Gastrocnemius medialis (tissue), 4 donors: ENCODE data around the gene KCNQ1. TPM values are rescaled to one million over a fixed set of nuclear protein-coding genes. Genes with fewer than 3 reads are reported as not detected.

Source experiments
- ATAC-seq, 2 donors: fragments of 150-250 bp; one replicate each; pipeline ENCODE4 v1.9.1; 2016
- DNase-seq, 2 donors: peaks; one replicate each; pipeline ENCODE4 v3.0.0-alpha.2; 2019
- H3K27ac ChIP-seq, 4 donors: fragments of 200-600 bp; sonication (generic); 1 replicate in 1 of 4; 2 replicates in 3 of 4; pipeline ENCODE4 v1.5.1; 2016 to 2018; ENCODE audit warnings: mild to moderate bottlenecking in 2 of 4, moderate library complexity in 1 of 4
- H3K27me3 ChIP-seq, 3 donors: fragments of 200-600 bp; sonication (generic) in 2 of 3; 1 replicate in 1 of 3; 2 replicates in 2 of 3; pipeline versions ENCODE4 v1.5.1 to v1.6.0; 2016 to 2019; ENCODE audit warnings: mild to moderate bottlenecking in 1 of 3, moderate library complexity in 1 of 3
- H3K36me3 ChIP-seq, 2 donors: fragments of 200-600 bp; sonication (generic) in 1 of 2; one replicate each; pipeline ENCODE4 v1.5.1; 2017 to 2018
- H3K4me1 ChIP-seq, 2 donors: fragments of 200-600 bp; sonication (generic) in 1 of 2; one replicate each; pipeline ENCODE4 v1.5.1; 2016 to 2017; ENCODE audit warnings: mild to moderate bottlenecking in 2 of 2
- H3K4me3 ChIP-seq, 4 donors: fragments of 200-600 bp; sonication (generic) in 3 of 4; 1 replicate in 1 of 4; 2 replicates in 3 of 4; pipeline ENCODE4 v1.5.1; 2016 to 2019; ENCODE audit warnings: mild to moderate bottlenecking in 2 of 4
- H3K9me3 ChIP-seq, 3 donors: fragments of 200-600 bp; sonication (generic) in 2 of 3; 1 replicate in 1 of 3; 2 replicates in 2 of 3; pipeline ENCODE4 v1.5.1; 2016 to 2019
- CTCF ChIP-seq, 5 experiments: fragments of 450-650 bp in 3 of 5; fragments of 200-600 bp in 2 of 5; sonication (generic) in 2 of 5; IDR thresholded peaks in 4 of 5; conservative IDR thresholded peaks in 1 of 5; 1 replicate in 4 of 5; 2 replicates in 1 of 5; pipeline ENCODE4 v1.5.1; 2016 to 2019; ENCODE audit warnings: antibody characterized with exemption in 5 of 5, mild to moderate bottlenecking in 3 of 5, moderate library complexity in 3 of 5
- POLR2A ChIP-seq, 2 donors: fragments of 450-650 bp; IDR thresholded peaks; one replicate each; pipeline ENCODE4 v1.6.1; 2017; ENCODE audit warnings: antibody characterized with exemption in 2 of 2, mild to moderate bottlenecking in 2 of 2, moderate library complexity in 2 of 2
- in situ Hi-C, 4 donors: fragments of 200-750 bp; cut with MboI; loops; one replicate each; pipeline versions ENCODE4 v1.15.0 to v1.8.0; 2017; ENCODE audit warnings: low sequenced_read_pairs in 4 of 4
- intact Hi-C: fragments of 100-400 bp; cut with DNase I; formaldehyde crosslinking; loops from one replicate; pipeline ENCODE4 v1.15.1; 2023; ENCODE audit warnings: low total_unique reads
- total RNA-seq, 4 donors: library from RNA; depleted of rRNA; stranded (reverse); fragments of >200 nt; gene quantifications; one replicate each; pipeline versions ENCODE4 v1.1.0 to v1.2.3, GENCODE V29; 2016

KCNQ1 gene
- total RNA-seq, 4 donors from 2014 or later: 0.15 to 1.00 (median 0.67) TPM

GRCh38 chr11:2781408-2782274 lies 336.8 kb downstream of the KCNQ1 start:
- Histone ChIP-seq H3K27me3 (no peaks in the 10 kb centered on the region), H3K4me1 (peaks cover 24 to 27% of the 10 kb centered on the region in 2 donors), H3K9me3 (no peaks in the 10 kb centered on the region), H3K4me3 (no peak overlapping the region), H3K27ac (no peak overlapping the region), H3K36me3 (no peaks in the 10 kb centered on the region)
- in situ Hi-C loops: no loop called here
- intact Hi-C loops: no loop called here
- DNase-seq: peak in 1 of 2 donors; percentile 4
- no peak for TF ChIP-seq CTCF (IDR thresholded peaks at IDR 0.05 in 4 of 5, conservative IDR thresholded peaks at IDR 0.05 in 1 of 5)
- no peak for TF ChIP-seq POLR2A (IDR thresholded peaks at IDR 0.05)
- no peak for ATAC-seq

- peaks cover 22 to 26% of the 10 kb centered on the region in 2 donors for H3K4me1 ChIP-seq
- DNase-seq (no peak), ATAC-seq (no peak)
- intact Hi-C loops (no loop called here), in situ Hi-C loops (no loop called here)
- no peaks in the 10 kb centered on the region for H3K27me3 ChIP-seq
- no peaks in the 10 kb centered on the region for H3K9me3 ChIP-seq
- H3K27ac ChIP-seq: no peak overlapping the region
- TF ChIP-seq CTCF (IDR thresholded peaks at IDR 0.05 in 4 of 5, conservative IDR thresholded peaks at IDR 0.05 in 1 of 5) (no peak), POLR2A (IDR thresholded peaks at IDR 0.05) (no peak)
- H3K36me3 ChIP-seq: no peaks in the 10 kb centered on the region
- H3K4me3 ChIP-seq: no peak overlapping the region
These were observed 338.0 kb downstream of the KCNQ1 start for GRCh38 chr11:2782769-2783168.

GRCh38 chr11:2783536-2784082 lies 338.8 kb downstream of the KCNQ1 start:
- Histone ChIP-seq H3K27ac (no peak overlapping the region), H3K4me3 (no peak overlapping the region), H3K36me3 (no peaks in the 10 kb centered on the region), H3K27me3 (no peaks in the 10 kb centered on the region), H3K9me3 (no peaks in the 10 kb centered on the region), H3K4me1 (peaks cover 15 to 18% of the 10 kb centered on the region in 2 donors)
- DNase-seq (no peak), ATAC-seq (no peak)
- intact Hi-C loops: no loop called here
- TF ChIP-seq CTCF (IDR thresholded peaks at IDR 0.05 in 4 of 5, conservative IDR thresholded peaks at IDR 0.05 in 1 of 5) (no peak), POLR2A (IDR thresholded peaks at IDR 0.05) (no peak)
- in situ Hi-C loops: no loop called here

GRCh38 chr11:2787816-2788167 lies 343.0 kb downstream of the KCNQ1 start:
- ATAC-seq: no peak

More at GRCh38 chr11:2787816-2788167, 343.0 kb downstream of the KCNQ1 start:
- Histone ChIP-seq H3K4me3 (no peak overlapping the region), H3K27ac (no peak overlapping the region), H3K36me3 (no peaks in the 10 kb centered on the region), H3K4me1 (no peaks in the 10 kb centered on the region), H3K9me3 (no peaks in the 10 kb centered on the region), H3K27me3 (peaks cover 8 to 19% (median 12%) of the 10 kb centered on the region in 3 donors)
- in situ Hi-C loops (no loop called here), intact Hi-C loops (no loop called here)
- TF ChIP-seq CTCF (IDR thresholded peaks at IDR 0.05 in 4 of 5, conservative IDR thresholded peaks at IDR 0.05 in 1 of 5): no peak
- TF ChIP-seq POLR2A (IDR thresholded peaks at IDR 0.05): no peak
- DNase-seq: no peak
